ENCODE data around the gene EIF4E1B. TPM values are rescaled to one million over a fixed set of nuclear protein-coding genes. Genes with fewer than 3 reads are reported as not detected.

Gene EIF4E1B
- total RNA-seq, 4 donors from 2014 or later: not detected

DNA sequence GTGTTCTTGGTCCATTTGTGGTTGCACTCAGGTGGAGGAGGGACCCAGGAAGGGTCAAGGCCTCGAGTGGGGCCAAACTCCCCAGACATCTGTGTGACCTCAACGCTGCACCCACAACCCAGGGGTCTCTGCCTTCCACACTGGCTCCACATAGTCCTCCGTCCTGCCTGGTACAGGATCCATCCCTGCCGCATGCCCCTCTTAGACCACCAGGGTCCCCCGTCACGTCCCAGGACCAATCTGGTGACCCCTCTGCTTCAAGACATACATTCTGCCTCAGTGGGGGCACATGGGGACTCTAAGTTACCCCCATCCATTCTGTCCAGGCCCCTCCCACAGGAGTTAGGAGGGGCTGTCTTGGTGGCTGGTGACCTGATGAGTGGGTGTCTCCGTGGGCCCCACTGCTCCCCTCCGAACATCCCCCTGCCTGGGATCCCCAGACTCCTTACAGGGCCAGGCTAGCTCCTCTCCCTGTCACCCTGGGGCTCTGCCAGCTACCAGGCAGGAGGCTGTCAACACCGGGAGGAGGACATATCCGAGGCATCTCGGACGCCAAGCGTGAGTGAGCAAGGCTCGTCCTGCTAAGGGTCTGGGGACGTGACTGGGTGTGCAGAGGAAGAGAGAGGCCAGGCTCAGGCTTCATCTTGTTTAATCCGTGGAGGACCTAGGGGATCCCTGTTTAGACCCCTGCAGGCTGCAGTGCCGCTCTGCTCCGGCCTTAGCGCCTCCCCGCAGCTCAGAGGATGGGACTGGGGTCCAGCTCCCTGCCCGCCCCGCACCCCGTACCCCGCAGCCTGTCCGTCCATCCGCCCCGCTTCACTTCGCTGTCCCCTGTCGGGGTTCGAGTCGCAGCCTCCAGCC is 49.1 kb downstream of the EIF4E1B start:
- no peak for DNase-seq
- H3K27ac ChIP-seq: no peak overlapping the region
- peaks cover 0 to 10% (median 0%) of the 10 kb centered on the region in 3 donors for H3K4me1 ChIP-seq
- H3K27me3 ChIP-seq: peaks cover 0 to 83% (median 9%) of the 10 kb centered on the region in 4 donors
- no peaks in the 10 kb centered on the region for H3K36me3 ChIP-seq
- no peak overlapping the region for H3K4me3 ChIP-seq
- TF ChIP-seq POLR2A (IDR thresholded peaks at IDR 0.05): no peak
- TF ChIP-seq CTCF (IDR thresholded peaks at IDR 0.05): no peak
- 24 to 56% methylated on average over 8 to 19 of the region's 31 CpGs for WGBS, 2 donors
- no peaks in the 10 kb centered on the region for H3K9me3 ChIP-seq
- intact Hi-C loops (cut with DNase I): no loop called here

DNA sequence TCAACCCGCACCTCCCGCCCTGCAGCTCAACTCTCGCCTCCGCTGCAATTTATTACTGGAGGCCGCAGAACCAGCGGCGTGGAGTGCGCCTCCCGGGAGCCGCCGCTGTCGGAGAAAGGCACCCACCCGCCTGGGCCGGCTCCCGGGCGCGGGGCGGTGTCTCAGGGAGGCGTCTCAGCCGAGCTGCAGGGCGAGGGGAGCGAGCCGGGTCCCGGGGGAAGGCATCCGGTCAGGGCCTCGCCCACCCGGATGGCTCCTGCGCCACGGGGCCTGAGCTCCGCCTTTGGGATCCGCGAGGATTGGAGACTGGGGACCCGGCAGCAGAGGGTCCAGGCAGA is 49.7 kb downstream of the EIF4E1B start:
- peaks cover 0 to 10% (median 0%) of the 10 kb centered on the region in 3 donors for H3K4me1 ChIP-seq
- no peak for DNase-seq
- peaks cover 0 to 87% (median 9%) of the 10 kb centered on the region in 4 donors for H3K27me3 ChIP-seq
- H3K36me3 ChIP-seq: no peaks in the 10 kb centered on the region
- H3K9me3 ChIP-seq: no peaks in the 10 kb centered on the region
- intact Hi-C loops (cut with DNase I): no loop called here
- 12% methylated on average over 6 of the region's 33 CpGs; no CpG with 5 or more reads in 1 of the 2 donors for WGBS, 2 donors
- no peak overlapping the region for H3K4me3 ChIP-seq
- TF ChIP-seq CTCF (IDR thresholded peaks at IDR 0.05) (no peak), POLR2A (IDR thresholded peaks at IDR 0.05) (no peak)
- no peak overlapping the region for H3K27ac ChIP-seq

DNA sequence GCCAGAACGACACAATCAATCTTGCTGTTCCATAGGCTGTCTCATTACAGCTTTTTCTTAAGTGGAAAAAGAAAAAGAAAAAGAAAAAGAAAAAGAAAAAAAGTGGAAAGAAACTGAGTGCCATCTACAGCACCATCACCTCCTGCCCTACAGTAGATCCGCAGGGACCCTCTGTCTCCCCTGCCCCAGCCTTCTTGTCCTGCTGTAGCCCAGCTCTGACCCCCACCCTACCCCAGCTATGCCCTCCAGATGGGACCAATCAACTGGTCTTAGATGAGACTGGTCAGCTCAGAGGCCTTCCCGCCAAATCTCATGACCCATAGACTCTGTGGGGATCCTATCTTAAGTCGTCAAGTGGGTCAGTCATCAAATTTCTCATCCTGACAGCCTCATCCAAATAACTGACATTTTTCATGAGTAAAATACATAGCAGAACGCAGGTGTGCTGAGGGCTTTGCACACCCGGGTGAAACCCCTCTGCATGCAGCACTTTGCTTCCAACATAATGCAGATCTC is 51.6 kb downstream of the EIF4E1B start:
- H3K27ac ChIP-seq: no peak overlapping the region
- H3K4me1 ChIP-seq: peaks cover 0 to 10% (median 0%) of the 10 kb centered on the region in 3 donors
- H3K36me3 ChIP-seq: no peaks in the 10 kb centered on the region
- TF ChIP-seq POLR2A (IDR thresholded peaks at IDR 0.05) (no peak), CTCF (IDR thresholded peaks at IDR 0.05) (no peak)
- 49 to 50% methylated on average over 6 of the region's 6 CpGs for WGBS, 2 donors
- no peak overlapping the region for H3K4me3 ChIP-seq
- H3K9me3 ChIP-seq: no peaks in the 10 kb centered on the region
- H3K27me3 ChIP-seq: peaks cover 0 to 79% (median 9%) of the 10 kb centered on the region in 4 donors
- no peak for DNase-seq
- intact Hi-C loops (cut with DNase I): no loop called here

DNA sequence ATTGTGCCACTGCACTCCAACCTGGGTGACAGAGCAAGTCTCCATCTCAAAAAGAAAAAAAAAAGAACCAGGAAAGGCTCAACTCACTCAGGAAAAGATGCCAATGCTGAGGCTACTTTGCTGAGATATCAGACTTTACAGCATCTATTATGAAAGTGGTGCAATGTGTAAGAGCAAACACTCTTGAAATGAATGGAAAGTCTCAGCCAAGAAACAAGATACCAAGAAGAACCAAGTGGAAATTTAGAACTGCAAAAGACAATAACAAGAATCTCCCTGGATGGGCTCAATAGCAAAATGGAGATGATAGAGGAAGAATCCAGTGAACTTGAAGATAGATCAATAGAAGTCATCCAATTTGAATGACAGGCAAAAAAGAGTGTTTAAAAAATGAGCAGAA is 54.5 kb downstream of the EIF4E1B start:
- Histone ChIP-seq H3K36me3 (no peaks in the 10 kb centered on the region), H3K27me3 (peaks cover 0 to 71% (median 3%) of the 10 kb centered on the region in 4 donors), H3K4me1 (peaks cover 0 to 5% (median 0%) of the 10 kb centered on the region in 3 donors), H3K9me3 (no peaks in the 10 kb centered on the region), H3K4me3 (no peak overlapping the region), H3K27ac (no peak overlapping the region)
- intact Hi-C loops (cut with DNase I): no loop called here
- DNase-seq: no peak
- no peak for TF ChIP-seq POLR2A (IDR thresholded peaks at IDR 0.05)
- TF ChIP-seq CTCF (IDR thresholded peaks at IDR 0.05): no peak

DNA sequence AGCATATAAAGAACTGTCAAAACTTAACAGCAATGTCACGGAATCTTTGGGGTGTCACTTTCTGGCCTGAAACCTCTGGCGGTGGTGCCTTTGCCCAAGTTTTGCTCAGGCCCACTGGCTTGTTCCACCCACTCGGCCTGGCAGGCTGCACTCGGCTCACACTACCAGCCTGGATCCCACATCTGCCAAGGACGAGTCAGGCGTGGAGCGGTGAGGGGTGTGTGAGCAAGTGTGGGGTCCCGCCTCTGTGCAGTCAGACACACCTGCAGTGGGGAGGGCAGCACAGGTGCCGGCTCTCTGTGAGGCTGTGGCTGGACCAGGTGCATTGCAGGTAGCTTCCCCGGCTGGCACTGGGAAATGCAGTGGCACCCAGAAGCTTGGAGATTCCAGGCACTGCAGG is 56.8 kb downstream of the EIF4E1B start:
- no peak for DNase-seq
- intact Hi-C loops (cut with DNase I): no loop called here

More for the DNA sequence above, 56.8 kb downstream of the EIF4E1B start:
- 88 to 90% methylated on average over 4 to 7 of the region's 10 CpGs for WGBS, 2 donors
- Histone ChIP-seq H3K27ac (no peak overlapping the region), H3K27me3 (peaks cover 0 to 71% (median 0%) of the 10 kb centered on the region in 4 donors), H3K4me3 (no peak overlapping the region), H3K36me3 (no peaks in the 10 kb centered on the region), H3K9me3 (peaks cover 0 to 4% (median 0%) of the 10 kb centered on the region in 3 donors), H3K4me1 (peaks cover 0 to 14% (median 0%) of the 10 kb centered on the region in 3 donors)
- TF ChIP-seq POLR2A (IDR thresholded peaks at IDR 0.05) (no peak), CTCF (IDR thresholded peaks at IDR 0.05) (no peak)
